ENCODE results near the gene ABCB1. TPM values are rescaled to one million over a fixed set of nuclear protein-coding genes. Genes with fewer than 3 reads are reported as not detected.

The ABCB1 gene
- total and polyA plus RNA-seq, 4 donors = 1.5 to 4.9 (median 2.6) TPM

DNA sequence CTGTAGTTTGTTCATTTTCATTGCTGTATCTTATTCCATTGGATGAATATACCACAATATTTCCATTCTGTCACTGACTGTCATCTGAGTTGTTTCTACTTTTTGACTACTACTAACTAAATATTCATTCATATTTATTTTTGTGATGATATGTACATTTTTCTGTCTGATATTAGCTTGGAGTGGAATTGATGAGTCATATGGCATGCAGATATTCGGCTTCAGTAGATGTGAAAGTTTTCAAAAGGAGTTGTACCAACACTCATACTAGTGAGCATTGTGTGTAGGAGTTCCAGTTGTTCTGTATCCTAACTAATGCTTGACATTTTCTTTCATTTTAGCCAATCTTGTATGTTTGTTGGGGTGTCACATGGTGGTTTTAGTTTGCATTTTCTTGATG, 35.2 kb upstream of the ABCB1 start:
- no peaks in the 10 kb centered on the region for H3K27me3 ChIP-seq (ENCODE audit: control insufficient read depth in 3 of 3, insufficient read depth in 3 of 3, low read length in 2 of 3)
- H3K9ac ChIP-seq (ENCODE audit: insufficient read depth in 1 of 2, low read length in 2 of 2) = no peak overlapping the region
- H3K4me3 ChIP-seq = no peak overlapping the region
- TF ChIP-seq, protein P1, sequence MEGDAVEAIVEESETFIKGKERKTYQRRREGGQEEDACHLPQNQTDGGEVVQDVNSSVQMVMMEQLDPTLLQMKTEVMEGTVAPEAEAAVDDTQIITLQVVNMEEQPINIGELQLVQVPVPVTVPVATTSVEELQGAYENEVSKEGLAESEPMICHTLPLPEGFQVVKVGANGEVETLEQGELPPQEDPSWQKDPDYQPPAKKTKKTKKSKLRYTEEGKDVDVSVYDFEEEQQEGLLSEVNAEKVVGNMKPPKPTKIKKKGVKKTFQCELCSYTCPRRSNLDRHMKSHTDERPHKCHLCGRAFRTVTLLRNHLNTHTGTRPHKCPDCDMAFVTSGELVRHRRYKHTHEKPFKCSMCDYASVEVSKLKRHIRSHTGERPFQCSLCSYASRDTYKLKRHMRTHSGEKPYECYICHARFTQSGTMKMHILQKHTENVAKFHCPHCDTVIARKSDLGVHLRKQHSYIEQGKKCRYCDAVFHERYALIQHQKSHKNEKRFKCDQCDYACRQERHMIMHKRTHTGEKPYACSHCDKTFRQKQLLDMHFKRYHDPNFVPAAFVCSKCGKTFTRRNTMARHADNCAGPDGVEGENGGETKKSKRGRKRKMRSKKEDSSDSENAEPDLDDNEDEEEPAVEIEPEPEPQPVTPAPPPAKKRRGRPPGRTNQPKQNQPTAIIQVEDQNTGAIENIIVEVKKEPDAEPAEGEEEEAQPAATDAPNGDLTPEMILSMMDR (IDR thresholded peaks at IDR 0.05; ENCODE audit: control extremely low read depth, extremely low read depth) = no peak
- H3K4me1 ChIP-seq (ENCODE audit: control insufficient read depth in 5 of 5, insufficient read depth in 5 of 5, low read length in 5 of 5) = no peaks in the 10 kb centered on the region
- H3K36me3 ChIP-seq (ENCODE audit: control insufficient read depth in 4 of 4, insufficient read depth in 4 of 4, low read length in 4 of 4) = no peaks in the 10 kb centered on the region
- H3K9me3 ChIP-seq (ENCODE audit: control insufficient read depth in 4 of 4, insufficient read depth in 3 of 4, low read length in 3 of 4) = no peaks in the 10 kb centered on the region
- ATAC-seq (ENCODE audit: insufficient read depth, low FRiP score) (no peak), DNase-seq (no peak)
- 84 to 95% methylated on average over 1 of the region's 1 CpG for WGBS, 2 donors
- H3K27ac ChIP-seq (ENCODE audit: low read depth in 1 of 2, low read length in 1 of 2) = no peak overlapping the region

DNA sequence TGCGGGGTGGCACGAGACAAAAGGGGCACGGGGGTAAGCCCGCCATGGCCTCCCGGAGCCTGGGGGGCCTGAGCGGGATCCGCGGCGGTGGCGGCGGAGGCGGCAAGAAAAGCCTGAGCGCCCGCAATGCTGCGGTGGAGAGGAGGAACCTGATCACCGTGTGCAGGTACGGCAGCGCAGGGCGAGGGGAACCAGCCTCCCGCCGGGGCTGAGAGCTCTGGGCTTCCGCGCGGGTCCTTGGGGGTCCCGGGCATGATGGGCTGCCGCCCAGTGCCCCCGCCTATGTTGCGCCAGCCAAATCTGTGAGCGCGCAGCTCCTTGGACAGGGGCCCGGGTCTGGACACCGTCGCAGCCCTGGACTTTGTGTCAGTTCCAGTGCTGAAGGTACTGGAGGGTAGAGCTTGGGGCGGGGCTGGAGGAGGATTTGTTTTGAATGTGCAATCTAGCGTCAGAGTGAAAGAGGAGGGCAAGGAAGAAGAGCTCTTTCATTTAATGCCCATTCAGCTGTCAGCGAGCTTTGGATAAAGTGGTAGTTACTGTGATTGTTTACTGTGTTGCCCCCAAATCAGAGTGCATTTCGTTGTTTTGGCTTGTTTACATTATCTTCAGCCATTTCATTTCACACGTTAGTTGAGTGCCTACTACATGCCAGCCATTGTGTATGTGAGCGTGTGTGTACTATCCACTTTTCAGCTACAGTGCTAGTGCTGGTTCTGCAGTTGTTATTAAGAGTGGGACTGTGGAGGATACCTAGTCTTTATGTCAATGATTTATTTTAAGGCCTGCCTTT, 28.3 kb upstream of the ABCB1 start:
- no peak overlapping the region for H3K27ac ChIP-seq (ENCODE audit: low read depth in 1 of 2, low read length in 1 of 2)
- 6 to 7% methylated on average over 39 of the region's 39 CpGs for WGBS, 2 donors
- H3K4me3 ChIP-seq = peak overlapping the region; percentile 56
- H3K27me3 ChIP-seq (ENCODE audit: control insufficient read depth in 3 of 3, insufficient read depth in 3 of 3, low read length in 2 of 3) = peaks cover 0 to 18% (median 8%) of the 10 kb centered on the region in 3 donors
- H3K9me3 ChIP-seq (ENCODE audit: control insufficient read depth in 4 of 4, insufficient read depth in 3 of 4, low read length in 3 of 4) = peaks cover 0 to 4% (median 0%) of the 10 kb centered on the region in 4 donors
- DNase-seq = peak in 2 of 3 donors; percentile 5 to 16
- TF ChIP-seq, protein P1 (IDR thresholded peaks at IDR 0.05; ENCODE audit: control extremely low read depth, extremely low read depth) = no peak
- H3K4me1 ChIP-seq (ENCODE audit: control insufficient read depth in 5 of 5, insufficient read depth in 5 of 5, low read length in 5 of 5) = peaks cover 0 to 11% (median 0%) of the 10 kb centered on the region in 5 donors
- no peak overlapping the region for H3K9ac ChIP-seq (ENCODE audit: insufficient read depth in 1 of 2, low read length in 2 of 2)
- peak; percentile 20 for ATAC-seq (ENCODE audit: insufficient read depth, low FRiP score)
- no peaks in the 10 kb centered on the region for H3K36me3 ChIP-seq (ENCODE audit: control insufficient read depth in 4 of 4, insufficient read depth in 4 of 4, low read length in 4 of 4)

DNA sequence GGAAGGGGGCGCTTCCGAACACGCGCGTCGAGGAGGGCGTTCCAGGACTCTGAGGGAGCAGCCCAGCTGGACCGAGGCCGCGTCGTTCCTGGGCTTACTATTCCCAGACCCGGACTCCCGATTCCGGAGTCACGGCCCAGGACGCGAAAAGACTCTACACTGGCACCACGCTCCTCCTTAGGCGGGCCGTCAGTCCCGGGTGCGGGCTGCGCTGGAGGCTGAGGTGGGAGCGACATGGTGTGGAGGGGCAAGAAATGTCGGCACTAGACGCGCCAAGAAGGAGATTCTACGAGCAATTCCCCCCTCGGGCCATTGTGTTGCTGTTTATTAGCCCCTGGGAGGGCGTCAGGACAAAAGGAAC, 26.9 kb upstream of the ABCB1 start:
- peak overlapping the region; percentile 56 for H3K4me3 ChIP-seq
- ATAC-seq (ENCODE audit: insufficient read depth, low FRiP score) (peak; percentile 13), DNase-seq (no peak)
- H3K9me3 ChIP-seq (ENCODE audit: control insufficient read depth in 4 of 4, insufficient read depth in 3 of 4, low read length in 3 of 4) = peaks cover 0 to 4% (median 0%) of the 10 kb centered on the region in 4 donors
- H3K4me1 ChIP-seq (ENCODE audit: control insufficient read depth in 5 of 5, insufficient read depth in 5 of 5, low read length in 5 of 5) = peaks cover 0 to 11% (median 0%) of the 10 kb centered on the region in 5 donors
- no peaks in the 10 kb centered on the region for H3K36me3 ChIP-seq (ENCODE audit: control insufficient read depth in 4 of 4, insufficient read depth in 4 of 4, low read length in 4 of 4)
- 1 to 2% methylated on average over 30 of the region's 30 CpGs for WGBS, 2 donors
- H3K27ac ChIP-seq (ENCODE audit: low read depth in 1 of 2, low read length in 1 of 2) = no peak overlapping the region
- TF ChIP-seq, protein P1 (IDR thresholded peaks at IDR 0.05; ENCODE audit: control extremely low read depth, extremely low read depth) = no peak
- H3K27me3 ChIP-seq (ENCODE audit: control insufficient read depth in 3 of 3, insufficient read depth in 3 of 3, low read length in 2 of 3) = peaks cover 0 to 18% (median 8%) of the 10 kb centered on the region in 3 donors
- H3K9ac ChIP-seq (ENCODE audit: insufficient read depth in 1 of 2, low read length in 2 of 2) = no peak overlapping the region
